NCI-H526 treated with DMSO at 0.1 percent for 48 hours (cell line): Measurements from ENCODE around the gene ST6GALNAC6.

Experiments
- DNase-seq: peaks from one replicate; lab custom pipeline; 2025; lab: John Stamatoyannopoulos, UW

ST6GALNAC6 gene, protein sequence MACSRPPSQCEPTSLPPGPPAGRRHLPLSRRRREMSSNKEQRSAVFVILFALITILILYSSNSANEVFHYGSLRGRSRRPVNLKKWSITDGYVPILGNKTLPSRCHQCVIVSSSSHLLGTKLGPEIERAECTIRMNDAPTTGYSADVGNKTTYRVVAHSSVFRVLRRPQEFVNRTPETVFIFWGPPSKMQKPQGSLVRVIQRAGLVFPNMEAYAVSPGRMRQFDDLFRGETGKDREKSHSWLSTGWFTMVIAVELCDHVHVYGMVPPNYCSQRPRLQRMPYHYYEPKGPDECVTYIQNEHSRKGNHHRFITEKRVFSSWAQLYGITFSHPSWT

DNA sequence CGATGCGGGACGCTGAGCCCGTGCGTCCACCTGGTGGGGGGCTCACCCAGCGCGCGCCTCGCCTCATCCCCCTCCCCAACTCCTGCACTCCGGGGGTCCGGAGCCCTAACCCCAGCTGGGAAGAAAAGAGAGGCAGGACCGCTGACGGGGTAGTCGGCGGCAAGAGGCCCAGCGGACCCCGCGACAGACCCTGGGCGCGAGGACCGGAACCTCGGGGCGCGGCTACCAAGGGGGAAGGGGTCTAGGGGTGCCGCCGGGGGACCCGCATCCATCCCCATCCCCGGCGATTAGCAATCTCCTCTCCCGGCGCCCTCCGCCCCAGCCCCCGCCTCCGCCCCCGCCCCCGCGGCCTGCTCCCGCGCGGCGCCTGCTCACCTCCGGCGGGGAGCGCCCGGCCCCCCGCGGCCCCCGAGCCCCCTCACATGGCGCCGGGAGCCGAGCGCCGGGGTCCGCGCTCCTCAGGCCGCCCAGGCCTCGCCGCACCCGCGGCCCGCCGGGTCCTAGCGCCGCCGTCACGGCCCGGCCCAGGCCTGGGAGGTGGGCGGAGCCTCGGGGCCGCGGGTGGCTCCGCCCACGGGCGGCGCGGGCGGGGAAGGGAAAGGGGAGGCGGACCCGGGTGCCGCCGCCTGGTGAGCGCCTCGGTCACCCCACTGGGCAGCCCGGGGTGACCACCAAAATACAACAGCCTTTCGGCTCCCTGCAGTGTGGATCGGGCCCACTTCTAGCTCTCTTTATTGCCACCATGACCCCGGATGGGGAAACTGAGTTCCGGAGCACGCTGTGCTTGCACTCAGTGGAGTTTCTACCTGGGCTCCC lies at the start of gene ST6GALNAC6:
TSS of gene ST6GALNAC6 (minus strand) at position 476 of the 816 bp plus-strand sequence. CDS start 1,622 bp downstream, outside the sequence.
- DNase-seq: no peak

DNA sequence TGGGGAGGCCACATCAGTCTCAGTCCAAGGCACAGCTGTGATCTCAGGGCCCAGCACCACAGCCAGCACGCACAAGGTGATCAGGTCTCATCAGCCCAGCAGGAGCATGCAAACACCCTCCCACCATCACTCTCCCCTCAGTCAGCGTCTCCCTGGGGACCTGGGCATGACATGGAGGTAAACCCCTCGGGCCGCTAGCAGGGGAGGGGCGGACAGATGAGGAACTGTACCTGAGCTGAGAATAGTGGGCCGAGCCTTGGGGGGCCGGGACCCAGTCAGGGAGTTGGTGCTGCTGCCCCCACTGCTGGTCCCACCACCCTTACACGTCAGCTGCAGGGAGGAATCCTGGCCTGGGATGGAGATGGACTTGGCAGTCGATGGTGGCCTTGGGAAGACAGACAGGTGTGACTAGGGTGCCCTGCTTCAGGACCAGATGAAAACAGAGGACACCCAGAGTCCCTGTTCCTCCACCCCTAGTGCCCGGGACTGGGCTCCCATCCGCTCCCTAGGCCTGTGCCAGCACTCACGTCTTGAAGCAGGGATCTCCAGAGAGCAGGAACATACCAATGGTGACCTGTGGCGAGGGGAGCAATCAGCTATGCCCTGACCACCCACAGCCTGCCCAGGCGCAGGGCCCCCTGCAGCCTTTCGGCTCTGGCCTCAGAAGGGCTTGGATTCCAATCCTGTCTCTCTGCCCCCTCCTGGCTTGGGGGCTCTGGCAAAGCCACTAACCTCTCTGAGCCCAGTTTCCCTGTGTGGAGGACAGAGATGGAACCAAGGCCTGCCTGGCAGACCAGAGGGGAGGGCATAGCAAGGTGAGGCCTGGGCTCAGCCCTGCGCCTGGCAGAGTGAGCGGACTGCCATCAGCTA lies 48.7 kb upstream of the ST6GALNAC6 start:
- DNase-seq: no peak

DNA sequence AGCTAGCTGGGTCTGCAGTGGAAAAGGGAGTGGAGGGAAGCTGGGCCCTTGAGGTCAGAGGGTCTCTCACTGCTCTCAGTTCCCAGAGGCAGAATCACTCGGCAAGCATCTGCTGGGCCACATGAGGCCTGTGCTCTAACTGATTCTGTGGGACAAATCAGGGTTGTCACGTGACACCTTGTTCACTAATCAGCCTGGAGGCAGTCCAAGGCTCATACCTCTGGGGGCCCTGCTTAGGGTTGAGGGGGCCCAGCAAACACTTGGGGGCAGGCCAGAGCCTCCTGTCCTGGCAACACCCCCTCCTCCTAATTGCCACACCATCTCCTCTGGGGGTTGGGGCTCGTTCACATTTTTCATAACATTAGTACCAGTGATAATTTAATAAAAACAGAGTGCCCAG lies 47.3 kb upstream of the ST6GALNAC6 start:
- no peak for DNase-seq

DNA sequence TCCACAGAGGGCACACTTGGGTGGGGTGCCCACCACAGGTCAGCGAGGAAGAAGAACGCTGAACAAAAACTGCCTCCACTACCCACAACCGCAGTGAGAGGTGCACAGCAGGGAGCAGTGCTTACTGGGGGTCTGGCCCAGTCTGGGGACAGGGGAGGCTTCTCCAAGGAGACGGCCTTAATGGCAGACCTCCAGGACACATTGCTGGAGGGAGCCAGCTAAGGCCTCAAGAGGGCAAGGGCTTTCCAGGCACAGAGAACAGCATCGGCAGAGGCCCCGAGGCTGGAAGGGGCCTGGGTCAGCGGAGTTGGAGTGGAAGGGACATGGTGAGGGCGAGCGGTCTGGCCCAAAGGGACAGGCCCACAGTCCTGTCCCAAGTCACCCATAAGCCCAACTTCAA lies 46.5 kb upstream of the ST6GALNAC6 start:
- DNase-seq: no peak

DNA sequence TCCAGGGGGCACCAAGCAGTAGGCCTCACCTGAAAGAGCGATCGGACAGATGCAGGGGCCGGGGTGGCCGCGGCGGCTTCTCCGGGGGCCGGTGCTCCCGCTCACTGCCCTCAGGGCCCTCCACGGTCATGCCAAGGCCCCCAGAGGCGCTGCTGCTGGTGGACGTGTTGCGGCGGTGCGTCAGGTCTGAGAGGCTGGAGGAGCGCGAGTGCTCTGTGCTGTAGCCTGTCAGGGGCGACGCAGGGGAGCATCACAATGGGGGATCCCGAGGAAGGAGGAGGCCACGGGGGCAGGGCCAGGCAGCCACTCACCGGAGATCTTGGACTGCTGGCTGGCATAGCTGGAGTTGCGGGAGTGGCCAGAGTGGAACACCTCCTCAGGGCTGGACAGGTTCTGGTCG lies 45.9 kb upstream of the ST6GALNAC6 start:
- DNase-seq: no peak

DNA sequence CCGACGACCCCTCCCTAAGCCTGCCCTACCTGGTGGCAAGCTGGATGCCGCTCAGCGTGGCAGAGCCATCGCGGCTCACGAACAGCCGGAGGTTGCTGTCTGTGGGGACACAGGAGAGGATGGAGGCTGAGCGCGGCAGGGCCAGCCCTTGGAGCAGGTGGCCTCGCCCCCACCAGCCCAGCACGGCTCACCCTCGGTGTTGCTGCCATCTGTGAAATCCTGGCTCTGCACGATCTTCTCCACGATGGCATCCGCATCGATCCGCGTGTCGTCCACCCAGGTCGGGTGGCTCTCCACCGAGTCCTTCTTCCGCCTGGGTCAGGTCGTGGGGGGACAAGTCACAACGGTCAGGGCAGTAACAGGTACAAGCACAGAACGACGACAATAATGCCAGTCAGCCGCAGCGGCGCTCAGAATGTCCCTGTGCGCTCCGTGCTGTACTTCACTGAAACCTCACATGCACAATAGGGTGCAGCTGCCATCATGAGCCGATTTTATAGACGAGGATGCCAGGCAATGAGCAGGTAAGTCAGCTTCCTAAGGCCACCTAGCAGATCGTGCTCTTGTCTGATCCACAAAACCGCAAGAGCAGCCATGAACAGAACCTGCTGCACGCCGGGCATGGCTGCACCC lies 45.3 kb upstream of the ST6GALNAC6 start:
- no peak for DNase-seq

DNA sequence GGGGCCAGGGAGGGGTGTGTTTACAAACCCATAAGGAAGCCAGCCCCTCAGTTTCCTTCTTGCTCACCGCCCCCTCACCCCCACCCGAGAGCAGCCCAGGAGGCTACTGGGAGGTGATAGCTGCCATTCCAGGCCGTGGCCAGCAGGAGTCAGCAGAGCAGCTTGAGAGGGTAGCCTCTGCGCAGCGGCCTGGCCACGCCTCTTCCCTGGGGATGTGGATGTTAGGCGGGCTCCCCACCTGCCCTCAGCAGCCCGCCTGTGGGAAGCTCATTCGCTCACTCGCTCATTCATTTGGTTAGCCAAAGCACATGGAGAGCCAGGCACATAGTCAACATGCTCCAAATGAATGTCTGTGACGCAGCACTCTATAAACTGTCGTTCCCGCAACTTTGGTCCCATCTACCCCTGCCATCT lies 44.3 kb upstream of the ST6GALNAC6 start:
- peak; percentile 71 for DNase-seq

DNA sequence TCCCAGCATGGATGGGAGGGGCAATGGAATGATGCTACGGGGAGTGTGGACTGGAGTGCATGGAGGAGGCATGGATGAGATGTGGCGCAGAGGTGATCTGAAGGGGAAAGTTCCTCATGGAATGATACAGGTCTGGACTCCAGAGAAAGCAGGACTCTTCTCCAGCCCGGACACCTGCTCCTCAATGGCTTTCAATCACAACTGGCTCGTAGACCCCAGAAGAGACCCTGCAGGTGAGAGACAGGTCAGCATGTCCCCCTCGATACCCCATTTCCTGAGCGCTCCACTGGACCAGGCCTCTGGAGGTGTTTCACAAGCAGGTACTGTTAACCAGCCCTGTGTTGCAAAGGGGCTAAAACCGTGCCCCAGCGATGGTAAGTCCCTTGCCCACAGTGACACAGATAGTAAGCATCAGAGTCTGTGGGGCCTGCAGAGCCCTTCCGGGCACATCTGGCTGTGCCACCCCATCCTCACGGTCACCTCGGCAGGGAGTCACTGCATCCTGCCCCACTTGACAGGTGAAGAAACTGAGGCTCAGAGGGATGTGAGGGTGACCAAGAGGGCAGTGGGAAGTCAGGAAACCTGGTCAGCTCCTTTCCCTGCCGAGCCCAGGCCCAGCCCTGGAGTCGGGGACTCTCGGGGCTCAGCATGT lies 43.7 kb upstream of the ST6GALNAC6 start:
- DNase-seq: no peak

DNA sequence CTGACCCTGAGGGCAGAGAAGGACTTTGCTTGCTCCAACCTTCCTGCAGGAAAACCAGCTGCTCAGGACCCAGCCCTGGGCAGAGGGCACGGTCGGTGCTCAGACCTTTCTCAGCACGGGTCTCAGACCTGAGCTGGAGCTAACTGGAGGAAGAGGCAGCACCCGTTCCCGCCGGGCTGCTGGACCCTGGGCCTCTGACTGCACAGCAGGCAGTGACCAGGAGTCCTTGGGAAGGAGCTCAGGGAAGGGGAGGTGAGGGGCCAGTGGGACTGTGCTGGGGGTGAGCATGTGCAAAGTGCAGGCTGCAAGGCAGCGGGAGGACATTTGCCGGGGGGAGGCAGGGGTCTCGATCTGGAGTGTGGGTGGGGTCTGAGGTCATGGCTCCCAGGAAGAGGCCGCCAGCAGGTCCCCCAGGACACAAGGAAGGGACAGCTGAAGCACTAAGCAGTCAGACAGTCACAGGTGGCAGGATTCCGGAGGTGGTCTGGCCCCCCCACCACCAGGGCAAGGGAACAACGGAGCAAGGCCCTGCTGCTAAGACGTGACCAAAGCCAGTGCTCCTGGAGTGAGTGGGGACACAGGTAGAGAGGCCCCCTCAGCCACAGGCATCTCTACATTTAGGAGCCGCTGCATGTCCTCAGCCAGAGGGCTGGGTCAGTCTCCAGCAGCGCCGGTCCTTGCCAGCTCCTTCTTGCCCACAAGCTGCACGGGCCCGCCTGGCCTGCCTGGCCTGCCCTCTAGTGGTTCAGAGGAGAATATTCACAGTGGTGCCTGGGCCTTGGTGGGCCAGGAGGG lies 43.0 kb upstream of the ST6GALNAC6 start:
- DNase-seq: no peak

DNA sequence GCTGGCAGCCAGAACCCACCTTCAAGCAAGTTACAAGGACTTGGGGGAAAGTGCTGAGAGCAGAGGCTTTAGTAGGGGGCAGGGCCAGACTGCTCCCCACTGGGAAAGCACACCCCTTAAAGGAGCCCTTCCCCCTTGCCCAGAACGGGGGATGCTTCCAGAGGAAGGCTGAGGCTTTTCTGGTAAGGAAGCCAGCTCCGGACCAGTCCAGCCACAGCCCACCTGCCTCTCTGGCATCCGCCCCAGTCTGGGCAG lies 42.5 kb upstream of the ST6GALNAC6 start:
- no peak for DNase-seq

DNA sequence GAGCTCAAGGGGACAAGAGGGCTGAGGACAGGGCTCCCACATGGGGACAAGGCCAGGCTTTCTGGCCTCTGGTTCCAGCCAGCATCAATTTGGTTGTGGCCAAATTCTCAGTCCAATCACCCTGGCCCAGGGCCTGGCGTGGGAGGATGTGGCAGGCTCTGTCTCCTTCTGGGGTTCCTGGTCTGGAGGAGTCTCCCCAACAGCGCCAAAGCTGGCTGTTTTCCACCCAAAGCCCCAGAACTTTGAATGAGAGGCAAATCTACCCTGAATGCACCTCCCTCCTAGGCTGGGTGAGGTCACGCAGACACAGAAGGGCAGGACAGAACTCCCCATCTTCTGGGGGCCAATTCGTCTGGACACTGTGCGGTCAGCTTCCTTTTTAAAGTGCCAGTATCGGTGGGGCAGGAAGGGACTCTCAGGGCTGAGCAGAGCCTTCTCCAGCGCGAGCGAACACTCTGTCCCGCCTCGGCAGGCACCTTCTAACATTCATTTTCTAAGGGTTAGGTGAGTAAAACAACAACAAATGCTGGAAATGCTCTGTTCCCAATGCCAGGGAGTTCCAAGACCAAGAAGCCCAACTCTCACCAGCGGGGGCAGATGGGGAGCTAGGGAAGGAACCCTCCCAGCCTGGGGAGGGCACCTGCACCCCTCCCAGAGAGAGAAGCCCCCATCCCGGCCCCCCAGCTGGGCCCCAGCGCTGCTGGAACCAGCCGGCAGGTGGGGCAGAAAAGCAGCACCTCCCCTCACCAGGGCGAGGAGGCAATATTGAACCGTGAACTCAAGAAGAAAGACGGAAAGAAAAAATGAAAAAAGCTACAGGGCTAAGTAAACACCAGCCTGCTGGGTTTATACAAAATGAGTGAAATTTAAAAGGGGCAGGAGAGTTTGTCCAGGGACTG lies 41.9 kb upstream of the ST6GALNAC6 start:
- no peak for DNase-seq

DNA sequence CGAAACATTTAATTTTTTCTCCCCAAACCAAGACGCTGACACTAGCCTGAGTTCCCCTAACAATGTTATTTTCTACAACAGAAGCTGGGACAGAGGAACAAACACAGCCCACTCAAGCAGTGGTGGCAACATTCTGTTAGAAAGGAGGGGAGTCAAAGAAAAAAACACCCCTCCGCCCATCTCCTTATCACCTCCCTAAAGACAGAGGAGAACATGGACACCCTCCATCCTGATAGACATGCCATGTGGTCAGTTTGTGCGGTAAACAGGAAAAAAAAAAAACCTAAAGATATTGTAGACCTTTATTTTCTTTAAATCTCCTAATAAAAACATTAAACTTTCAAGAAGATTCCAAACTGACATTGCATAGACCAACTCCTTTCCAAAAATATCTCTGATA lies 41.2 kb upstream of the ST6GALNAC6 start:
- DNase-seq: no peak

DNA sequence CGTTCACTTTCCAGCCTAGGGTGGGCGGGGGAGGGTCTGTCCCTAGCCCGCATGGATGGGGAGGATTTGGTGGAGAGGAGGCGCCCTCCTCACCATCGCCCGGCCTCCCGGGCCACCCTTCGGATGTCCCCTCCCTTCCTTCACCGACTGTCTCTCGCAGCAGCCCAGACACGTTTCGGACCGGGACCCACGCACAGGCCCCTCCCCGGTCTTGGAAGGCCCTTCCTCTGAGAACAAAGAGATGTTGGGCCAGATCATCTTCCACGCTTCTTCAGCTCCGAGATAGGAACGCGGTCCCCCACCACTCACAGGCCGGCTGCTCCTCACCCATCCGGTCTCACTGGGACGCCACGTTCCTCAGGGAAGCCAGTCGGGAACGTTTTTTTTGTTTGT lies 38.9 kb upstream of the ST6GALNAC6 start:
- DNase-seq: no peak

DNA sequence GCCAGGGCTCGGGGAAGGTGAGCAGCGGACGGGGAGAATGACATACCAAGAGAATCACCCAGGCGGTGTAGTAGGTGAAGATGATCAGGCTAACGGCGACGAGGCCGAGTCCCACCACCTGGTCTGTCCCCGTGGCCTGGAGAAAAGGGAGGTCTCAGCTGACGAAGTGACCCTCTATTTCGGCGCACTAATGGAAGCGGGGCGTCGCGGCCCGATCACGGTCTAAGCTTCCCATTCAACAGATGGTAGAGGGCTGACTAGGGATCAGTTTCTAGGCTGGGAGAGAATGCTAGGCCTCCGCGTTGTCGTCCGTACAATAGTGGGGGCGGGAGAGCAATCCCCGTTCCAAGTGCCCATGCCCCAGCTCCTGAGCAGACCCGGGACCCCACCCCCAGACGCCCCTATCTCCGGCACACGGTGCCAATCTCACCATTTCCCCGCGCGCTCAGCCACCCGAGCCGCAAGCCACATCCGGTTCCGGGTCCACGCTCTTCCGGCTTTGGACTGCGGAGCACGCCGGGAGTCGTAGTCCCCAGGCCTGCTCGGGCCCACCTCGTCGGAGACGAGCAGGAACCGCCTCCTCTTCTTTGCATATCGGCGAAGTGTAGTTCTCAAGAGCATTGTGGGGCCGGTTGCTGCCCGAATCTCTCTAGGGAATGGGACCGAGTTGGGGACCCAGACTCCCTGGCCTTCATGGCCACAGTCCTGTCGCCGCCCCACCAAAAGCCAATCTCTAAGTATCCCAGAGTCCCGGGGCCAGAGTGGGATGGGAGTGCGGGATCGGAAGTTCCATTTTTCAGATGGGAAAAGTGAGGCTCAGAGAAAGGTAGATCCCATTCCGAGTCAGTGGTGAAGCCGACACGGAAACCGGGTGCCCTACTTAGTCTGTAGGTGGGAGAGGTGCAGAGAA lies 38.2 kb upstream of the ST6GALNAC6 start, which contains the start of gene DPM2:
TSS of gene DPM2 (minus strand) at position 467 of the 910 bp plus-strand sequence. CDS start at position 433, 34 bp downstream.
- peak; percentile 70 for DNase-seq

DNA sequence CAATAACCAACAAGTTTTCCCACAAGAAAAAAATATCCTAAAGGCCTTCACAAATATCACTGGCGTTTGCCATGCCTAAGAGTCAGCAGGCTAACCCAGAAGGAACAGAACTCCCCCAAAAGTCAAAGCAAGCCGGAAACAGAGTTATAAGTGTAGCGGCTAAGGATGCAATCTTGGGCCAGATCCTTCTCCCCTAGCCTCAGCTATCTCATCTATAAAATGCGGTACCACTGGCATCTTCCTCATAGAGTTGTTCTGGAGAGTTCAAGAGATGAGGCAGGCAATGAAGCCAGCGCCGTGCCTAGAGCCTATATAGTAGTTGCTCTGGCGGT lies 37.6 kb upstream of the ST6GALNAC6 start:
- DNase-seq: no peak

DNA sequence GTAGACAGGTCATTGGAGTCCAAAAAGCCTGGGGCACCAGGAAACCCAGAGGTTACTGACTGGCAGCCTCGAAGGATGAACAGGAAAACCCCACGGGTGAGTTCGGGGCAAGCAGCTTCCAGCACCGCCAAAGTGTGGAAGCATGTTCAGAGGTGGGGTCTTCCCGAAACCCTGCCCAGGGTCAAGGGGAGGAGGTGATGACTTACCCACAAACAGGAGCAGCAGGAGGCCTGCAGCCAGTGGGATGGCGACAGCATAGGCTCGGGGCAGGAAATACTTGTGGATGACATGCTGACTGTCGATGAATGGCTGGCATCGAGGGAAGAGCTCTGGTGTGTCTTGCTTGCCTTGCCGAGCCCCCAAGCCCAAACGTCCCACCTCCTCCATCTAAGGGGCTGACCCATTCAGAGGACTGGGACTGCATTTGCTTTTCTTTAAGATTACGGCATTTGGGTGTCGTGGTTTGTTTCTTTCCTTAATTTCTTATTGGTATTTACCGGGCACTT lies 37.0 kb upstream of the ST6GALNAC6 start:
- no peak for DNase-seq

DNA sequence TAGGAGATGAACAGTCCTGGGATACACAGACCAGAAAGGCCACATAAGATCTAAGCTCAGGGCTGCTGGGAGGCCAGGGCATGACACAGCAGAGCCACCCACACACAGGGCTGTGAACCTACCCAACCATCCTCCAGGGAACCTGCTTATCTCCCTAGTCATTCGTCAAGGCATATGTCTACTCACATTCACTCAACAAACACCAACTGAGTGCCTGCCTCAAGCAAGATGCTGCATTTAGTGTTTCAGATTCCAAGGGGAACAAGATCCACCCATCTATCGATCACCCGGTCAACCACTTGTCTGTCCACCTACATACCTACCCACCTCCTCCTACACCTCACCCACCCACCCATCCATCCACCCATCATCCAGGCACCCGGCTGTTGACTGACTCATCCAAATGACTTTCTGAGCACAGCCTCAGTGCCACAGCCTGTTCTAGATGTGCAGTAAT lies 36.4 kb upstream of the ST6GALNAC6 start:
- DNase-seq: no peak

DNA sequence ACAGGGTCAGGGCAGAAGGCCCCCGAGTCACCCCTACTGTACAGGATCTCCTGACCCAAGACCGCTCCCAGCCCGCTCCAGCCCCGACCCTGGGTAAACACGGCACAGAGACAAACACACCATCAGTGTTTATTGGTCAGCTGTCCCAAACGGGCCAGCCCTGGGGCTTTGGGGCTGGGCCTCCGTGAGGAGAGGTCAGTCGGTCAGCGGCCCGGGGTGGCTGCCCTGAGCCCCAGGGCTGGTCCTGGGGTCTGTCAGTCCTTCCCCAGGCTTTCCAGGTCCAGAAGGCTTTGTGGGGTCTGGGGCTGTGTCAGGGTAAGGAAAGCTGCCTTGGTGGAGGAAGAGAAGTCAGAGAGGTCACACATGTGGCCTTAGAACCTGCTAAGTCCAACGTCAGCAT lies 35.6 kb upstream of the ST6GALNAC6 start:
- DNase-seq: no peak
